PC-3 (cell line): ENCODE results near the gene SARNP. TPM values are rescaled to one million over a fixed set of nuclear protein-coding genes. Genes with fewer than 3 reads are reported as not detected.

ENCODE experiments used
- ATAC-seq: fragments of 200-7000 bp; cut with Tn5 transposase; 2 replicates; pipeline ENCODE4 v1.9.1; 2020; ENCODE audit warnings: mild to moderate bottlenecking, moderate library complexity
- BruUV-seq: library from RNA; stranded (reverse); fragments of 400-500 nt; replicated peaks from 2 replicates; lab custom pipeline; 2021; lab: Mats Ljungman, UMichigan
- CTCF ChIA-PET: fragments of 300-600 bp; sonication (Branson Sonifier 250); formaldehyde crosslinking; loops from one replicate; lab custom pipeline; 2022; ENCODE audit warnings: antibody characterized with exemption; lab: Charles Lee
- POLR2A ChIA-PET: fragments of 300-600 bp; sonication (Branson Sonifier 250); formaldehyde crosslinking; loops from one replicate; lab custom pipeline; 2022; ENCODE audit warnings: antibody characterized with exemption; ENCODE audit not compliant: unreplicated experiment; lab: Charles Lee
- DNase-seq: peaks from one replicate; pipeline ENCODE4 v3.0.0-alpha.2; 2015
- H2AFZ ChIP-seq: fragments of 300-600 bp; sonication (generic); 2 replicates; pipeline ENCODE4 v1.6.0; 2016; ENCODE audit warnings: antibody characterized with exemption, low read length
- H3F3A ChIP-seq: fragments of 300-600 bp; sonication (generic); one replicate; pipeline ENCODE4 v1.6.0; 2017; ENCODE audit warnings: antibody characterized with exemption, low read length, control low read depth, mild to moderate bottlenecking; ENCODE audit not compliant: unreplicated experiment
- H3K27ac ChIP-seq: fragments of 300-600 bp; sonication (generic); 2 replicates; pipeline ENCODE4 v1.5.1; 2016; ENCODE audit warnings: mild to moderate bottlenecking, low read length
- H3K27me3 ChIP-seq: fragments of 300-600 bp; sonication (generic); 2 replicates; pipeline ENCODE4 v1.6.1; 2016; ENCODE audit warnings: low read length, mixed read lengths
- H3K36me3 ChIP-seq: fragments of 300-600 bp; sonication (generic); 2 replicates; pipeline ENCODE4 v1.6.1; 2016; ENCODE audit warnings: low read depth, mixed run types, low read length, mixed read lengths
- H3K4me1 ChIP-seq: fragments of 300-600 bp; sonication (generic); 2 replicates; pipeline ENCODE4 v1.5.1; 2016; ENCODE audit warnings: low read length; ENCODE audit not compliant: insufficient read depth
- H3K4me2 ChIP-seq: fragments of 300-600 bp; sonication (generic); 2 replicates; pipeline ENCODE4 v1.6.0; 2016; ENCODE audit warnings: low read length
- H3K4me3 ChIP-seq: fragments of 300-600 bp; sonication (generic); 2 replicates; pipeline ENCODE4 v1.5.1; 2016; ENCODE audit warnings: mild to moderate bottlenecking, low read length, mixed read lengths
- H3K79me2 ChIP-seq: fragments of 300-600 bp; sonication (generic); 2 replicates; pipeline ENCODE4 v1.6.1; 2017; ENCODE audit warnings: low read length, mixed read lengths
- H3K9ac ChIP-seq: fragments of 300-600 bp; sonication (generic); 2 replicates; pipeline ENCODE4 v1.6.0; 2016; ENCODE audit warnings: mild to moderate bottlenecking, low read length
- H3K9me2 ChIP-seq: fragments of 300-600 bp; sonication (generic); replicated peaks from 2 replicates; pipeline ENCODE4 v1.6.1; 2016; ENCODE audit warnings: mixed run types, low read length, mixed read lengths
- H3K9me3 ChIP-seq: fragments of 300-600 bp; sonication (generic); 2 replicates; pipeline ENCODE4 v1.6.1; 2016; ENCODE audit warnings: low read length, mixed read lengths
- H4K20me1 ChIP-seq: fragments of 300-600 bp; sonication (generic); 2 replicates; pipeline ENCODE4 v1.6.1; 2016; ENCODE audit warnings: low read length, mixed read lengths
- EZH2 ChIP-seq: fragments of 300-600 bp; sonication (generic); IDR thresholded peaks from one replicate; pipeline ENCODE4 v1.6.1; 2017; ENCODE audit warnings: antibody characterized with exemption, mild to moderate bottlenecking, low read length; ENCODE audit not compliant: unreplicated experiment
- EZH2phosphoT487 ChIP-seq: fragments of 300-600 bp; sonication (generic); IDR thresholded peaks from 2 replicates; pipeline ENCODE4 v1.6.1; 2018; ENCODE audit warnings: mild to moderate bottlenecking, antibody characterized with exemption, low read length, borderline replicate concordance
- intact Hi-C: fragments of 100-400 bp; cut with micrococcal nuclease; formaldehyde crosslinking; loops from 2 replicates; pipeline ENCODE4 v1.9.0; 2023
- total RNA-seq: library from RNA; depleted of rRNA; stranded (reverse); fragments of >200 nt; gene quantifications from 2 replicates; pipeline ENCODE4 v1.2.3, GENCODE V29; 2014
- TF ChIP-seq, protein P1 (sequence below): fragments of 300-600 bp; sonication (generic); conservative IDR thresholded peaks from 2 replicates; pipeline ENCODE4 v1.5.1; 2017; ENCODE audit warnings: antibody characterized with exemption, low read depth, mild to moderate bottlenecking, low read length

The SARNP gene
- total RNA-seq, 1 experiment from 2014 or later, result 103 TPM

DNA sequence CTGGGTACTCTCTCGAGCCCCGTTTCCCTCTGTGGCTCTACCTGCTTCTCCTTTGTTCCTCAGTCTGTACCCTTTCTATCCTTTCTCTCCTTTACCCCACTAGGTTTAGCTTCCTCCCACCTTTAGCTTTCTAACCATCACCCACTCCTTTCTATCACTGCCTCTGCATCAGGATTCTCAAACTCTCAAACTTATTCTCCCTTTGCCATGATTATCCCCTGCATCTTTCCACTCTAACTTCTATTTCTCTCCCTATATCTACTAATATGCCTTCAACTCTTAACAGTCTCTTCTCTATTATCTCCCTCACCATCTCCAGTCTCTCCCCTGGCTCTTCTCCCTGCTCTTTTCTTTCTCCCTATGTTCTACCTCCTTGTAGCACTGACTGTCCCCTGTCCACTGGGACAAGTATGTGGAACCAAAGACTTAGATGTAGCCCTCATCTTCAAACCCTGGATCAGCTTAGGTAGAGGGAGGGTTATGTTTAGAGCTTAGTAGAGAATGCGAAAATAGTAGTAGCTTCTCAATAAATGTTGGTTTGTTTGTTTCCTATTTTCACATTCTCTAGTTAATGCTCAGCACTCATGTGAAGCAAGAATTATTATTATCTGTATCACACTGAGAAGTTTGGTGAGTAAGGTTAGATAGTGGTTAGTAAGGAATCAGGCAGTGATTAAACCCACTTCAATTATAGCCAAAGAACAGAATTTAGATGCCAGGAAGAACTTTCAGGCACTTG lies 71.2 kb downstream of the SARNP start:
- POLR2A ChIA-PET, result no interaction called here
- no peak for ATAC-seq
- Histone ChIP-seq H3K4me2 (no peak overlapping the region), H2AFZ (no peak overlapping the region), H3K79me2 (no peaks in the 10 kb centered on the region), H3K9me2 (no peaks in the 10 kb centered on the region), H3K36me3 (peaks cover 6% of the 10 kb centered on the region; the same call in 1 of the 2 replicates), H3K9ac (no peak overlapping the region), H3K9me3 (no peaks in the 10 kb centered on the region), H3K27ac (no peak overlapping the region), H4K20me1 (no peaks in the 10 kb centered on the region), H3K4me3 (no peak overlapping the region), H3K27me3 (no peaks in the 10 kb centered on the region), H3F3A (no peaks in the 10 kb centered on the region), H3K4me1 (peaks cover 13% of the 10 kb centered on the region; the same call in 1 of the 2 replicates)
- BruUV-seq, result no TSS peak
- TF ChIP-seq EZH2phosphoT487 (no peak), EZH2 (no peak)
- TF ChIP-seq, protein P1, sequence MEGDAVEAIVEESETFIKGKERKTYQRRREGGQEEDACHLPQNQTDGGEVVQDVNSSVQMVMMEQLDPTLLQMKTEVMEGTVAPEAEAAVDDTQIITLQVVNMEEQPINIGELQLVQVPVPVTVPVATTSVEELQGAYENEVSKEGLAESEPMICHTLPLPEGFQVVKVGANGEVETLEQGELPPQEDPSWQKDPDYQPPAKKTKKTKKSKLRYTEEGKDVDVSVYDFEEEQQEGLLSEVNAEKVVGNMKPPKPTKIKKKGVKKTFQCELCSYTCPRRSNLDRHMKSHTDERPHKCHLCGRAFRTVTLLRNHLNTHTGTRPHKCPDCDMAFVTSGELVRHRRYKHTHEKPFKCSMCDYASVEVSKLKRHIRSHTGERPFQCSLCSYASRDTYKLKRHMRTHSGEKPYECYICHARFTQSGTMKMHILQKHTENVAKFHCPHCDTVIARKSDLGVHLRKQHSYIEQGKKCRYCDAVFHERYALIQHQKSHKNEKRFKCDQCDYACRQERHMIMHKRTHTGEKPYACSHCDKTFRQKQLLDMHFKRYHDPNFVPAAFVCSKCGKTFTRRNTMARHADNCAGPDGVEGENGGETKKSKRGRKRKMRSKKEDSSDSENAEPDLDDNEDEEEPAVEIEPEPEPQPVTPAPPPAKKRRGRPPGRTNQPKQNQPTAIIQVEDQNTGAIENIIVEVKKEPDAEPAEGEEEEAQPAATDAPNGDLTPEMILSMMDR, result no peak
- intact Hi-C loops, result no loop called here
- no peak for DNase-seq
- CTCF ChIA-PET, result no interaction called here

DNA sequence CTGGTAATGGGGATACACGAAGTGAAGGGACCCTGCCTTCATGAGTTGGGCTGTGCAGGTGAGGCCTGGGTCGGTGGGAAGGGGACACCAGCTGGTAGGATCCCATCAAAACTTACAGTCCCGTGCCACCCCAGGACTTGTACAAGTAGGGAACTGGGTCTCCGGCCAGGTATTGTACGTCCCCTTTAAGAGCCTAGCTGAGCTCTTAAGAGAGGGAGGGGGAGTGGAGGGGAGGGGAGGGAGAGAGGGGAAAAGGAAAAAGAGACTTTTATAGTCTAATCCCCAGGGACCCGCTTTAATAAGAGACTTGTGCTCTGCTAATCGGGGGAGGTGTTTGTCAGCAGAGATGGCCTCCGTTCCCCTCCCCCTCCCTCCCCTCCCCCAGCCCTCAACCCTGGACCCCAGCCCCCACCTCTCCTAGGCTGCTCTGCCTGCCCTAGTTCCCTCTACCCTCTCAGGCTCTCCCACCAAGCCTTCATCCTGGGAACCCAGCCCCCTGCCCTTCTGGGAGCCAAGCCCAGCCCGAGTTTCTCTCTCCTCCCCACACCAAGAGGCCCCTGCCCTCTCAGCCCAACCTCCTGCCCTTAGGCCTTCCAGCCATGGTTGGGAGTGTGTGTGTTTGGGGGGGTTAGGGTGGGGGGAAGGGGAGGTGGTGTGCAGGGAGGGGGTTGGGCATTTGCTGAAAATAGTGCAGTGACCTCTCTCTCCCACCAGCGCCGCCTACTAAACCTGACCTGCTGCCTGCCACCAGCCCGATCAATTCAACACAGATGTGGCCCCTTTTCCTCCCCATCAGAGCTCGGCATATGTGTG lies 72.0 kb downstream of the SARNP start:
- Histone ChIP-seq H3K9me3 (no peaks in the 10 kb centered on the region), H3K9ac (no peak overlapping the region), H3K4me2 (no peak overlapping the region), H3K27me3 (no peaks in the 10 kb centered on the region), H3K9me2 (no peaks in the 10 kb centered on the region), H3K36me3 (no peaks in the 10 kb centered on the region), H2AFZ (no peak overlapping the region), H3K79me2 (no peaks in the 10 kb centered on the region), H3K4me1 (peaks cover 13% of the 10 kb centered on the region; the same call in 1 of the 2 replicates), H3K27ac (no peak overlapping the region), H4K20me1 (no peaks in the 10 kb centered on the region), H3F3A (no peaks in the 10 kb centered on the region), H3K4me3 (no peak overlapping the region)
- POLR2A ChIA-PET, result interaction anchor here (0.6 kb wide), 1 partner anchor 32 kb away, joined by 12 read pairs; no protein-coding TSS in a partner anchor
- intact Hi-C loops, result no loop called here
- DNase-seq (no peak), ATAC-seq (no peak)
- CTCF ChIA-PET, result no interaction called here
- TF ChIP-seq, protein P1, result no peak
- TF ChIP-seq EZH2 (no peak), EZH2phosphoT487 (no peak)
- no TSS peak for BruUV-seq
